GM12865 (cell line): ENCODE results near the gene EFNA3.
A peak's percentile ranks its signal among the peaks of the same experiment; 100 is the strongest.

ENCODE experiments used
- DNase-seq: peaks from one replicate; pipeline ENCODE4 v3.0.0; 2010; ENCODE audit warnings: low read depth
- H3K4me3 ChIP-seq: 2 replicates; pipeline ENCODE4 v1.5.1; 2011; ENCODE audit warnings: mild to moderate bottlenecking, low read depth, low read length, control low read depth
- CTCF ChIP-seq: IDR thresholded peaks from 2 replicates; pipeline ENCODE4 v1.5.1; 2011; ENCODE audit warnings: low read length, control low read depth, low read depth, inconsistent platforms; ENCODE audit not compliant: insufficient read depth; ENCODE audit errors: missing control alignments

EFNA3 gene

DNA sequence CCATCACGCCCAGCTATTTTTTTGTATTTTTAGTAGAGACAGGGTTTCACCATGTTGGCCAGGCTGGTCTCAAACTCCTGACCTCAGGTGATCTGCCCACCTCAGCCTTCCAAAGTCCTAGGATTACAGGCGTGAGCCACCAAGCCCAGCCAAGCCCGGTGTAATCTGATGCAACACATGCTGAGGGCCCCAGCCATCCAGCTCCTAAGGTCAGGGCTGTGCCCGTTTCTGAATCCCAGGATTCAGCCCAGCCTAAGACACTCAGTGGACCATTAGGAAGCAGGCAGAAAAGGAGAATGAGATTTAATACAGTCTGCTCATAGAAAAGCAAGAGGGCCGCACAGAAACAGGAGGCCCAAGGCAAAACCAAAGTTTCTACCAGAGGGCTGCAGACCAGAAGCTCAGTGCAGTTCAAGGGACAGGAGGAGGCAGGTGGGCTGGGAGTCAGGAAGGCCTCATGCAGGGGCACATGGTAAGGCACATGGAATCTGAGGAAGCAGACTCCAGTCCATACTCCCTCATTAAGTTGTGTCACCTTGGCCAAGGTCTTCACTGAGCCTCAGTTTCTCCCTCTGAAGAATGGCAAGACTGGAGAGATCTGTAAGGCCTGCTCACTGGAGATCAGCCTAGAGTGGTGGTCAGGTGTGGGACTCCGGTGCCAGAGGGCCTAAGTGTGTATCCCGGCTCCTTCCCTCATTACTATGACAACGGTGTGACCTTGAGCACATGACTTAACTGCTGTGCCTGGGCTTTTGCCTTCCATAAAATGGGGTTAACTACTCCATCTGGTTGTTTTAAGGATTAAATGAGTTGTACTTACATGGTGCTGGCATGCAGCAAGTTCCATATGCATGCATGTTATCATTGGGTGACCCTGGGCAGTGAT lies 29.9 kb upstream of the EFNA3 start:
- no peak for TF ChIP-seq CTCF
- H3K4me3 ChIP-seq = no peak overlapping the region

GRCh38 chr1:155049651-155050559 lies 28.7 kb upstream of the EFNA3 start:
- H3K4me3 ChIP-seq = peak overlapping the region; percentile 76
- TF ChIP-seq CTCF = no peak
- DNase-seq = no peak

More for the DNA sequence above, 29.9 kb upstream of the EFNA3 start:
- no peak for DNase-seq

- peak; percentile 81 for DNase-seq
- H3K4me3 ChIP-seq = peak within 1 kb of the TSS; percentile 78
- peak; percentile 97 for TF ChIP-seq CTCF
These were observed 27.9 kb upstream of the EFNA3 start, which contains the start of gene ADAM15 for GRCh38 chr1:155050560-155051341. TSS of gene ADAM15 (plus strand) at chr1:155051316. CDS start at chr1:155051387, 71 bp downstream.

DNA sequence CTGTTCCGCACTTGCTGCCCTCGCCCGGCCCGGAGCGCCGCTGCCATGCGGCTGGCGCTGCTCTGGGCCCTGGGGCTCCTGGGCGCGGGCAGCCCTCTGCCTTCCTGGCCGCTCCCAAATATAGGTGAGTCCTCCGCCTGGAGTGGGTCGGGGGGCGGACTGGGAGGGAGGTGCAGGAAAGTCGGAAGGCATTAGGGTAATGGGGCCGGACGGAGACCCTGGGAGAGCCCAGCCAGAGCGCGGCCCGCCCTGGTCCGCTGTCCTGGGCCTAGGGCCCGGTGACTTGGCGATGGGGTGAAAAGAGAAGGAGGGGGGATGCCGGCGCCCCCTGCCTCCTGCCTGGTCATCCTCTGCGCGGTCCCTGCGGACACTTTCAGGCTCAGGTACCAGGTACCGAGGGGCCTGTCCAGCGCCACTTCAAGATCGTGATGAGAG lies 27.3 kb upstream of the EFNA3 start:
- peak overlapping the region; percentile 78 for H3K4me3 ChIP-seq
- no peak for DNase-seq
- no peak for TF ChIP-seq CTCF

DNA sequence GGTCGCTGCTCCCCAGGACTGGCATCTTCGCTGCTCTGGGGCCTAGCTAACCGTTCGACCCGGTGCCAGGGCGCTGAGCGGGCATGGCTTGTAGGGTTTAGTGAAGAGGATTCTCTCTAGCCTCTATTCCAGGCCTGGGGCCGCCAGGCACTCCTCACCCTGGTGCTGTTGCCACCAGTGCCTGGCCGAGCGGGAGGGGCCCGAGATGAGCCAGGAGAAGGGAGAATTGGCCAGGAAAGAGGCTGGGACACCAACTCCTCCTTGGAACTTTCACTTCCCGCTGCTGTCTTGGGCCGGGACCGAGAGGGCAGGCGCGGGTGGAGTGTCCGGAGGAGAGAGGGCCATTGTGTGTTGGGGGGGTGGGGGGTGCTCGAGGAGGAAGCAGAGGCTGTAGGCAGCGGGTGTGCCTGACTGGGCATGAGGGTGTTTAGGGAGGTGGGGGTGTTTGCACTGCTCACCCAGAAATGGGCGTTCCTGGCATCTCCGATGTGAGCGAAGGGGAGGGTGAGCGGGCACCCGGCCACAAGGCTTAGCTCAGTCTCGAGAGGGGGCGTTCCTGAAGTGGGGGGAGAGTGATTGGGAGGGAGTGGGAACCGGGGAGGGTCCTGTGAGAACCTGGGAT lies 26.7 kb upstream of the EFNA3 start:
- no peak for DNase-seq
- peak overlapping the region; percentile 78 for H3K4me3 ChIP-seq
- no peak for TF ChIP-seq CTCF
